ENCODE results near the gene SNX30.

DNA sequence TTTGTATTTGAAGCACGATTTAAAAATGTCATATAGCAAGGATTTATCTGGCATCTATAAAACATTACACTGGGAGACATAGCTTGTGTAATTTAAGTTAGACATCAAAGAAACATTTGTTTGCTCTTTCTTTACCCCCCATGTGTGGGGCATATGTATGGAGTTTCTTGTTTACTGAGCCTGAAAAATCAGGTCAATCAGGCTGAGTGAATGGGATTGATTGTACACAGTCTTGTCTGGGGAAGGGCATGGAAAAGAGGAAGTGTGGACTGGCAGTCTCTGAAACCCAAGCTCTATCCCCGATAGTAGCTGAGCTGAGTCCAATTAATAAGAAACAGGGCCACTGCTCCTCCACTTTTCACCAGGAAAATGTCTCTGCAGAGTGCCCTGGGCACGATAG is 90.7 kb downstream of the SNX30 start:
- TF ChIP-seq, protein P1, sequence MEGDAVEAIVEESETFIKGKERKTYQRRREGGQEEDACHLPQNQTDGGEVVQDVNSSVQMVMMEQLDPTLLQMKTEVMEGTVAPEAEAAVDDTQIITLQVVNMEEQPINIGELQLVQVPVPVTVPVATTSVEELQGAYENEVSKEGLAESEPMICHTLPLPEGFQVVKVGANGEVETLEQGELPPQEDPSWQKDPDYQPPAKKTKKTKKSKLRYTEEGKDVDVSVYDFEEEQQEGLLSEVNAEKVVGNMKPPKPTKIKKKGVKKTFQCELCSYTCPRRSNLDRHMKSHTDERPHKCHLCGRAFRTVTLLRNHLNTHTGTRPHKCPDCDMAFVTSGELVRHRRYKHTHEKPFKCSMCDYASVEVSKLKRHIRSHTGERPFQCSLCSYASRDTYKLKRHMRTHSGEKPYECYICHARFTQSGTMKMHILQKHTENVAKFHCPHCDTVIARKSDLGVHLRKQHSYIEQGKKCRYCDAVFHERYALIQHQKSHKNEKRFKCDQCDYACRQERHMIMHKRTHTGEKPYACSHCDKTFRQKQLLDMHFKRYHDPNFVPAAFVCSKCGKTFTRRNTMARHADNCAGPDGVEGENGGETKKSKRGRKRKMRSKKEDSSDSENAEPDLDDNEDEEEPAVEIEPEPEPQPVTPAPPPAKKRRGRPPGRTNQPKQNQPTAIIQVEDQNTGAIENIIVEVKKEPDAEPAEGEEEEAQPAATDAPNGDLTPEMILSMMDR (IDR thresholded peaks at IDR 0.05; ENCODE audit: low read depth, low read length) = no peak
- TF ChIP-seq POLR2A (IDR thresholded peaks at IDR 0.05; ENCODE audit: extremely low read depth, insufficient read length) (no peak), MYC (IDR thresholded peaks at IDR 0.05; ENCODE audit: low read depth, low read length) (no peak)

Data from NB4 (cell line).